ENCODE data around the gene YPEL2. TPM values are rescaled to one million over a fixed set of nuclear protein-coding genes. Genes with fewer than 3 reads are reported as not detected.

YPEL2 gene
- total RNA-seq, 1 experiment from 2014 or later = 0.98 TPM

DNA sequence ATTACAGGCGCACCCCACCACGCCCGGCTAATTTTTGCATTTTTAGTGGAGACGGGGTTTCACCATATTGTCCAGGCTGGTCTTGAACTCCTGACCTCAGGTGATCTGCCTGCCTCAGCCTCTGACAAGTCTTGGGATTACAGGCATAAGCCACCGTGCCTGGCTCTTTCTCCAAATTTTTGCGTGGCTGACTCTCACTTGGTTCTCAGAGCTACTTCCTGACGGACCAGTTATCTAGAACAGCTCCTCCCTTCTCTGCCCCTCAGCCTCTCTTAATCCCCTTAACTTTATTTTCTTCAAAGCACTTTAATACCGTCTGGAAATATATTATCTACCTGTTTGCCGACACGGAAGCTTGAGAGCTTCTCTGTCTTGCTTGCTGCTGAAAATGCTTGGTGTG, 4.2 kb downstream of the YPEL2 start:
- H2BK12ac ChIP-seq (ENCODE audit: insufficient read length, low read depth, low read length) = no peak overlapping the region
- no peak overlapping the region for H3K4me2 ChIP-seq (ENCODE audit: insufficient read depth, insufficient read length, low read length)
- H2BK5ac ChIP-seq (ENCODE audit: insufficient read length, low read length) = no peak overlapping the region
- Mint-ChIP-seq H3K4me3 (no peak overlapping the region), H3K4me1 (peaks cover 11 to 16% of the 10 kb centered on the region in 2 experiments), H3K27ac (no peak overlapping the region), H3K36me3 (ENCODE audit: insufficient read depth in 1 of 3, low read depth in 3 of 3) (no peaks in the 10 kb centered on the region; a peak in 1 of 7 replicates), H3K27me3 (ENCODE audit: low read depth) (peaks cover 30% of the 10 kb centered on the region), H3K9me3 (no peaks in the 10 kb centered on the region)
- no peaks in the 10 kb centered on the region for H3K79me1 ChIP-seq (ENCODE audit: insufficient read depth, low read depth, low read length, poor library complexity, severe bottlenecking)
- no peaks in the 10 kb centered on the region for H3K79me2 ChIP-seq (ENCODE audit: insufficient read depth, low read length)
- no peak overlapping the region for H3K18ac ChIP-seq (ENCODE audit: insufficient read length, low read depth, low read length)
- no peak overlapping the region for H4K8ac ChIP-seq (replicated peaks; ENCODE audit: insufficient read length, low read depth, low read length)
- TF ChIP-seq, protein P1, sequence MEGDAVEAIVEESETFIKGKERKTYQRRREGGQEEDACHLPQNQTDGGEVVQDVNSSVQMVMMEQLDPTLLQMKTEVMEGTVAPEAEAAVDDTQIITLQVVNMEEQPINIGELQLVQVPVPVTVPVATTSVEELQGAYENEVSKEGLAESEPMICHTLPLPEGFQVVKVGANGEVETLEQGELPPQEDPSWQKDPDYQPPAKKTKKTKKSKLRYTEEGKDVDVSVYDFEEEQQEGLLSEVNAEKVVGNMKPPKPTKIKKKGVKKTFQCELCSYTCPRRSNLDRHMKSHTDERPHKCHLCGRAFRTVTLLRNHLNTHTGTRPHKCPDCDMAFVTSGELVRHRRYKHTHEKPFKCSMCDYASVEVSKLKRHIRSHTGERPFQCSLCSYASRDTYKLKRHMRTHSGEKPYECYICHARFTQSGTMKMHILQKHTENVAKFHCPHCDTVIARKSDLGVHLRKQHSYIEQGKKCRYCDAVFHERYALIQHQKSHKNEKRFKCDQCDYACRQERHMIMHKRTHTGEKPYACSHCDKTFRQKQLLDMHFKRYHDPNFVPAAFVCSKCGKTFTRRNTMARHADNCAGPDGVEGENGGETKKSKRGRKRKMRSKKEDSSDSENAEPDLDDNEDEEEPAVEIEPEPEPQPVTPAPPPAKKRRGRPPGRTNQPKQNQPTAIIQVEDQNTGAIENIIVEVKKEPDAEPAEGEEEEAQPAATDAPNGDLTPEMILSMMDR (conservative IDR thresholded peaks at IDR 0.05) = no peak
- H4K20me1 ChIP-seq (ENCODE audit: control insufficient read depth, insufficient read depth, insufficient read length) = no peaks in the 10 kb centered on the region
- DNase-seq = no peak
- H2BK15ac ChIP-seq (ENCODE audit: low read depth, low read length) = no peak overlapping the region
- no peak overlapping the region for H3T11ph ChIP-seq (ENCODE audit: low read length)
- no peak overlapping the region for H2AFZ ChIP-seq (ENCODE audit: low read length)
- no peak overlapping the region for H2AK5ac ChIP-seq (ENCODE audit: insufficient read length, low read length)
- no peak overlapping the region for H2BK120ac ChIP-seq (ENCODE audit: low read depth, low read length, poor library complexity, severe bottlenecking)
- no peak overlapping the region for H3K27ac ChIP-seq (ENCODE audit: insufficient read length, low read depth, low read length)
- H3K4ac ChIP-seq (ENCODE audit: low read depth, low read length) = no peak overlapping the region
- H3K23ac ChIP-seq (ENCODE audit: insufficient read length, low read depth, low read length) = no peak overlapping the region
- WGBS (ENCODE audit: extremely low coverage, insufficient read length, low lambda C conversion rate) = no CpG with 5 or more reads among the region's 10 CpGs
- H3K56ac ChIP-seq (ENCODE audit: insufficient read length, low read depth, low read length) = no peak overlapping the region
- H3K14ac ChIP-seq (ENCODE audit: insufficient read depth, low read length) = no peak overlapping the region
- peaks cover 6% of the 10 kb centered on the region for H3K23me2 ChIP-seq (ENCODE audit: insufficient read length, low read depth, low read length, poor library complexity, severe bottlenecking)
- no peaks in the 10 kb centered on the region for H3K9me3 ChIP-seq (ENCODE audit: control insufficient read depth, low read depth, low read length)
- H3K4me1 ChIP-seq (ENCODE audit: insufficient read depth, low read length) = no peaks in the 10 kb centered on the region
- H3K9ac ChIP-seq (ENCODE audit: extremely low read depth, insufficient read length, low read length) = no peak overlapping the region
- H4K91ac ChIP-seq (ENCODE audit: insufficient read length, low read depth, low read length) = no peak overlapping the region
- H4K5ac ChIP-seq (ENCODE audit: insufficient read length, low read depth, low read length) = no peak overlapping the region
- peaks cover 8% of the 10 kb centered on the region; the same call in 1 of the 2 replicates for H3K27me3 ChIP-seq (ENCODE audit: insufficient read depth, low read length)
- no peak overlapping the region for H2BK20ac ChIP-seq (ENCODE audit: low read depth, low read length, poor library complexity, severe bottlenecking)
